ENCODE measurements around the gene RPL10A.

Gene RPL10A

DNA sequence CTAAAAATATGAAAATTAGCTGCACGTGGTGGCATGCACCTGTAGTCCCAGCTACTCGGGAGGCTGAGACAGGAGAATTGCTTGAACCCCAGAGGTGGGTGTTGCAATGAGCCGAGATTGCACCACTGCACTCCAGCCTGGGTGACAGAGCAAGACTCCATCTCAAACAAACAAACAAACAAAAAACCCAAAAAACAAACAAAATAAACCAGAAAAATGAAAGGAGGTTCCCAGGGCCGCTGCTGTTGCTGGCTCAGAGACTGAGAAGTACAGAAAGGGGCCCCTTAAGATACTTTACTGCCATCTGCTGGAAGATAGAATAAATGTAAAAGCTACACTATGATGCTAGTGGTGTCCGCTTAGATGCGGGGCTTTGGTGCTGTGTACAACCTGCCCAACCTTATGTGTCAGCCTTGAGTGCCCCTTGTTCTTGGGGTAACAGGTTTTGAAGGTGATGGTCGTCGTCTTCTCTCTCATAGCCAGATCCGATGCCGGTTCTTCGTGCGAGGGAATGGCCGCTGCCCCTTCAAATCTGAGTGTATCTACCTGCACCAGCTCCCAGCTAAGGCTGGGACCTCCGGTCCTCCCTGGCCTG lies 18.8 kb upstream of the RPL10A start:
- DNase-seq = peak; percentile 90

DNA sequence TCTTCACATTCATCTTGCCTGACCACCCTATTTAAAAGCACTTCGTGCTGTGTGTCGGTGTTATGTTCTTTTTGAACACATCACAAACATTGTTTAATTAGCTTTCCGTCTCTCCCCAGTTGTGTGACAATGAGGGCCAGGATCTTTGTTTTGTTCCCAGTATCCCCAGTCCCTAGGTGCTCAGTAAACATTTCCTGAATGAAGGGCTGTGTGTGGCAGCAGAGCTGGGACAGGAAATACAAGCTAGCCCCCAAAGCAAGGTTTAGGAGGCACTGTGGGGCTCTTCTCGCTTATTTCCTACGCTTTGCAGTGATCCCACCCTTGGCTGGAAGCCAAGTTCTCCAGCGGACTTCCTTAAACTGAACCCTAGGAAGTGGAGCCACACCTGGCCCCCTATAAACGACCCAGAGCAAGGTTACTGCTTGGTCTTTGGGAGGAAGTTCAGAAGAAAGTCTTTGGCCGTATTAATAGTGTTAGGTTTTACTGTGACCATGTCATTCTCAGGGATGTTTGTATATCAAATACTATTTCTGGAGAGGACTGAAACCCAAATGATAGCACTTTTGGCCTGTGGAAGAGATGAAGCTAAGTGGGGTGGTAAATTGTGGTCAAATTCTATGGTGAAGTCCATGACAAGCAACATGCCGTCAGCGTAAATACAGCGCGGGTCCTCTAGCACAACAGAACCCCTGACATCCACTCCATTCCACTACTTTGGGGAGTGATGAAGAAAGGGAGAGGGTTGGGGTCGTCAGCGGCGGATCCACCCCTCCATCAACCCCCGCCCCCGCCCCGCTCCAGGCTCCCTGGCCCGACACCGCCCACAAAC lies 16.6 kb upstream of the RPL10A start:
- DNase-seq = no peak

DNA sequence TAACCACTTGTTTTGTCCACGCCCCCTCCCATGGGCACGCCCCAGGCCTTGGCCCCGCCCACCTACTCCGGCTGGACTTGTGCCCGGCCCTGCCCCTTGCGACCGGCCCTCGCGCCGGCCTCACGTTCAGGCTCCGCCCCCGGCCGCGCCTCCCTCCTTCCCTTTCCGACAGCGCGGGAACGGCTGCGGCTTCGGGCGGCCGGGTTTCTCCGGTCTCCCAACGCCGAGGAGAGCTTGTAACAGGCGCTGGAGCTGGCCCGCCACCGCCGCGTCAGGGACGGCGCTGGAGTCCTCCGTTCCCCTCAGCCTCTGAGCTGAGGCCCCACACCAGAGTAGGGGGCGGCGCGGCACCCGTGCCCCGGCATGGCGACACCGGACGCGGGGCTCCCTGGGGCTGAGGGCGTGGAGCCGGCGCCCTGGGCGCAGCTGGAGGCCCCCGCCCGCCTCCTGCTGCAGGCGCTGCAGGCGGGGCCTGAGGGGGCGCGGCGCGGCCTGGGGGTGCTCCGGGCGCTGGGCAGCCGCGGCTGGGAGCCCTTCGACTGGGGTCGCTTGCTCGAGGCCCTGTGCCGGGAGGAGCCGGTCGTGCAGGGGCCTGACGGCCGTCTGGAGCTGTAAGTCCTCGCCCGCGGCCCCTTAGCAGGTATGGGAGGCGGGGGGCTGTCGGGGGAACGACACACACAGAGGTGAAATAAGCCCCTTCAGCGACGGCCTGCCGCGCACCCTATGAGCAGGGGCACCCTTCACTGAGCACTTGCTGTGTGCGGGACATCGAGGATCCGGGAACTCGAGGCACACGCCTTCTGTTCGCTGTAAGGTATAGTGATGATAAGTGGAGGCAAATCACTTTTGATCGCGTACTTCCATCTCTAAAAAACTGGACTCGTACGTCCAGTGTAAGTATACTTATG lies 15.8 kb upstream of the RPL10A start, which contains the start of gene FANCE:
Gene FANCE (plus strand): TSS at position 156 of the 908 bp plus-strand sequence. CDS start 208 bp downstream, at position 364.
- DNase-seq = peak; percentile 96

DNA sequence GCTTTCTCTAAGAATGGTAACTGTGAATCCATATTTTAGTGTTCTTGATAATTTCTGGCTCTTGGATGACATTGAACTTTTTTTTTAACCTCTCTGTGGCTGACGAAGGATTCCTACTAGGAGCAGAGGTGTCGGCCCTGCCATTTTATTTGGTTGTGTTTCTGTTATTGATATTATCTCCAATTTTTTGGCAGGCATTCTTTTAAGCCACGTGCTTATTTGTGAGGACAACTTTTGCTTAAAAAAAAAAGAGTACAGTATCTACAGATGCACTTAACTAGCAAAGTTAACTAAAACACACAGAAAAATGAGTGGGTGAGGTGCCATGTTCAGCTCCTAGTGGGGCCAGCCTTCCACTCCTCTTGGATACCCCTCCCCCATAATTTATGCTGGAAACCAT lies 15.0 kb upstream of the RPL10A start:
- no peak for DNase-seq

DNA sequence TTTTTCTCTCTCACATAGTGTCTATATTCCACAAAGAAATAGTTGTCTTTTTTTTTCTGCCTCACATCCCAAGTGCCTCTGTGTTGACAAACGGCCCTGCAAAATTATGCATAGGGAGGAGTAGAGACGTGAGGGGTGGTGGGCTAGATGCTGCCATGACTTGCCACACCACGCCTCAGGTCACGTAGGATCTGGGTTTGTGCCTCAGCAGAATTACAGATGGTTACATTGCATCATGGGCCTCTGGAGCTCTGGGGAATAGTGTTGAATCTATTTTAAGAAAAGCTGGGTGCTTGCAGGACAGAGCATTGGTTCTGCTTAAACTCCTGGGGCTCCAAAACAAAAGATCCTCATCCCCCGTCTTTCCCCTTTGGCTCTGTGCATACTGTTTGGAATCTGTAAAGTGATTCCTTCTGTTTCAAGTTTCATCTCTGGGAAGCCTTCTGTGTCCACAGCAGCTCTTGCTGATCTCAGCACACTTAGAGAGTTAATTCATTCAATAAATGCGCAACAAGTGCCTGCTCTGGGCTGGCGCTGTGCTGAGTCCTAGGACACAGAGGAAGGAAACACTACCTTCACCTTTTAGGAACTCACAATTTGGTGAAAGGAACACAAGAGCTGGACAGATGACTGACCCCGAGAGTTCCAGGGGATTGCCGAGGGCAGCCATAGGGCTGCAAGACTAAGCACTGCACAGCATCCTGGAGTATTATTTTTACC lies 13.7 kb upstream of the RPL10A start:
- no peak for DNase-seq

DNA sequence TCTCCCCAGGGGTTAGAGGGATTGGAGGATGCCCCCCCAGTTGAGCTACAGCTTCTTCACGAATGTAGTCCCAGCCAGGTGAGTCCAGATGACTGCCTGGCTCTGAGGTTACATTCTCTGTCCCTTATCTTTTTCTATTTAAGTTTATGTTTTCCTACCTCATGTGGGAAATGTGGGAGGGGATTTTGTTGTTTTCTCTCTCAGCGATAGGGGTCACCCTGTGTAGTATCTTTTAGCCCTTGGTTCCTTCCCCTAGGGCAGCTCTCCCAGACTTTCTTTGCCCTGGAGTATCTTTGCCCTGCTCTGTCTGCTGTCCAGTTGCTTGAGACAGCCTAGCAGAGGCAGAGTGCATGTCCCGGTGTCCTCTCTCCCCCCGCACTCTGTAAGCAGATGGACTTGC lies 10.3 kb upstream of the RPL10A start:
- no peak for DNase-seq

DNA sequence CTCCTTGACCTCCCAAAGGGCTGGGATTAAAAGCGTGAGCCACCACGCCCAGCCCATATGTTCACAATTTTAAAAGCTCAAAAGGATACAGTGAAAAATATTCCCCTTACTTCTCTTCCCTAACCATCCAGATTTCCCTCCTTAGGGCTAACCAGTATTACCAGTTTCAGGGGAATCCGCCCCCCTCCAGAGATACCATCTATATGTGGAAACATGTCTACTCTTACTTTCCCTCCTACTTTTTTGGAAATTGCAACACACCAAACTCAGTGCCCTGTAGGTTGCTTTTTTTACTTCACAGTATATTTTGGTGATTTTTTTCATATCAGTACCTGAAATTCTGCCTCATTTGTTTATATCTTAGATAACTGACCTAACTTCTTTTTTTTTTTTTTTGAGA lies 6.9 kb upstream of the RPL10A start:
- DNase-seq = no peak

DNA sequence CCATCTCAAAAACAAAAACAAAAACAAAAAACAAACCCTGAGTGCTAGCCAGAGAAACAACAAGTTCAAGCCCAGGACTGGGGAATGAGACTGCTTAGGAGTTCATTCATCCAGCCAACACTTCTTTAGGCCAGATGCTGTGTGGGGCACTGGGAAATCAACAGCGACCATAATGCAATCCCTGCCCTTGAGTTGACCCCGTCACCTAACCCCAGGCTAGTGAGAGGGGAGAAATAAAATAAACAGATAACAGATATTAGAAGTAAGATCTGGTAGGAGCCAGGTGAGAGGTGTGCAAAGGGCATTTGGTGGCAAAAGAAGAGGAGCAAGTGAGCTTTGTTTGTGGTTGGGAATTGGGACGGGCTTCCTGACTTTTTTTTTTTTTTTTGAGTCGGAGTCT lies 4.9 kb upstream of the RPL10A start:
- DNase-seq = no peak

DNA sequence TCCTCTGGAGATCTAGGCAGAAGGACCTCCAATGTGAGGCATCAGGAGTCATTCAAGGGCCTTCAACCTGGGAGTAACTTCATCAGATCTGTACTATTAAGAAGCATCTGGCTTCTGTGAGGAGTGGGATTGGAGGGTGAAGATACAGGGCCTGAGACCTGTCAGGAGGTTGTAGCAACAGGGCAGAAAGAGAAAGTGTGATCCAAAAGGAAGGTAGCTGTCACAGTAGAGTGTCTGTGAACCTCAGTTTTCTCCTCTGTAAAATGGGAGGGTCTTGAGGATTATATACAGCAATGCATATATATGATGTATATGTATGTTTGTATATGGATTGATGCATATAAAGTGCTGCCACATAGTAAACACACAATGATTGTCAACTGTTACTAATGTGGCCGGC lies 2.6 kb upstream of the RPL10A start:
- no peak for DNase-seq

DNA sequence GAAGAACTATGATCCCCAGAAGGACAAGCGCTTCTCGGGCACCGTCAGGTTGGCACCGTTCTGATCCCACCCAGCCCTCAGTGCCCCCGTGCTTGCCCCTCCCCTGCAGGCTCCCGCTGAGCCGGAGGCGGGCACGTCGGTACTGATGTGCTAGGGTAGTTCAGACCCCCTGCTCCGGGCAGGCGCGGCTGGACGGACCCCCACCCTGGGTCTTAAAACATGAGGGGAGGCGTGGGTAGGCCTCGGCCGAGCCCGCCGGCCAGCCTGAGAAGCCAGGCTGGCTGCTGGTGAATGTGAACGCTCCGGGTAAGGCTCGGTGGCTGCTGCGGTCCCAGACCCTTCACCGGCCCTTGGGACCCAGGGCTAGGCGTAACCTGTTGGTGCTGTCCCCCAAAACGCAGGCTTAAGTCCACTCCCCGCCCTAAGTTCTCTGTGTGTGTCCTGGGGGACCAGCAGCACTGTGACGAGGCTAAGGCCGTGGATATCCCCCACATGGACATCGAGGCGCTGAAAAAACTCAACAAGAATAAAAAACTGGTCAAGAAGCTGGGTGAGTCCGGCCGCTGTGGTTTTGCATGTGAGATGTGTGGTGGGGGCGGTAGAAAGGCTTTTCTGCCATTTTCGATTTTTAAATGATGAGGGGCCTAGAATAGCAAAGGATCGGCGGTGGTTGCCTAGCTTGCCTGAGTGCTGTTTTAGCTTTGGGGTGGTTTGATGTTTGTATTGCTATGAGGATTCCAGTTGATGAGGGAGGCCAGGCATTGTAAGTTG lies 964 bp downstream of the RPL10A start:
- DNase-seq = no peak

DNA sequence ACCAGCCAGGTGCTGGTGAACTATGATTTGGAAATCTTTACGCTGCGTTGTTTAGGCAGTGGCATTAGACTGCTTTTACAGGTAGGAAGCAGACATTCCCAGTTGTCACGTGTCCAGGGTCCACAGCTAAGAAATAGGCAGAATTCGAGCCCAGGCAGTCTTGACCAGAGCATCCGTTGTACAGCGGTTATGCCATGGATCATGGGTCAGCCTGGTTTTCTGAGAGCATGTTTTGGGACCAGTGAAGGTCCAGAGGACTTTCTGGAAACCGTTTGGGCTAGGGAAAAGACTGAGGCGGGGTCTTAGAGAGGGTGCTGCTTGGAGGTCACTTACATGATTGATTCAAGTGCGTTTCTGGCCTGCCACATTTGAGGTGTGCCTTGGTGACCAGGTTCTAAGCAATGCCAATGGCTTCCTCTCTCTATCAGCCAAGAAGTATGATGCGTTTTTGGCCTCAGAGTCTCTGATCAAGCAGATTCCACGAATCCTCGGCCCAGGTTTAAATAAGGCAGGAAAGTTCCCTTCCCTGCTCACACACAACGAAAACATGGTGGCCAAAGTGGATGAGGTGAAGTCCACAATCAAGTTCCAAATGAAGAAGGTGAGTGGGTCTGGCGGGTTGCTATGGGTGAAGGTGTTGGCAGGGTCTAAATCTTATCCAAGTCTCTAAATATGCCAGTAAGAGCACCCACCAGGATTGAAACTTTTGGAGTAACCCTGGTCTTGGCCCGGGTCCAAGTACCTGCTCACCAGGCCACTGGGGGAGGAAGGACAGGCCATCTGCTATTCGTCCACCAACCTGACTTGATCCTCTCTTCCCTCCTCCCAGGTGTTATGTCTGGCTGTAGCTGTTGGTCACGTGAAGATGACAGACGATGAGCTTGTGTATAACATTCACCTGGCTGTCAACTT lies 1.8 kb downstream of the RPL10A start:
- no peak for DNase-seq

DNA sequence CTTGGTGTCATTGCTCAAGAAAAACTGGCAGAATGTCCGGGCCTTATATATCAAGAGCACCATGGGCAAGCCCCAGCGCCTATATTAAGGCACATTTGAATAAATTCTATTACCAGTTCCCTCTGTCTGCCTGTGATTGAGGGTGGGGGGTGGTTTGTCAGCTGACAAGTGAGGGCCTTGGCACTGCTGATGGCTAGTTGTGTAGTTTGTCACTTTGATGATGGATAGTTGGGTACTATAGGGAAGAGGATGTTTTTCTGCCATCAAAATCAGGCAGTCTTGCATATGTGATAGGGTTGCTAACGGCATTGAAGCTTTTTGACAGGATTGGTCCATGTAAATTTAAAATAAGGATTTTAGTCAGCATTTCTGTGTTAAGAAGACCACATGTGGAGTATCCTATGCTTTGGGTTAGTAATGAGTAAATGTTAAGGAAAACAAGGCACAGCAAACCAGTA lies 2.5 kb downstream of the RPL10A start:
- no peak for DNase-seq

DNA sequence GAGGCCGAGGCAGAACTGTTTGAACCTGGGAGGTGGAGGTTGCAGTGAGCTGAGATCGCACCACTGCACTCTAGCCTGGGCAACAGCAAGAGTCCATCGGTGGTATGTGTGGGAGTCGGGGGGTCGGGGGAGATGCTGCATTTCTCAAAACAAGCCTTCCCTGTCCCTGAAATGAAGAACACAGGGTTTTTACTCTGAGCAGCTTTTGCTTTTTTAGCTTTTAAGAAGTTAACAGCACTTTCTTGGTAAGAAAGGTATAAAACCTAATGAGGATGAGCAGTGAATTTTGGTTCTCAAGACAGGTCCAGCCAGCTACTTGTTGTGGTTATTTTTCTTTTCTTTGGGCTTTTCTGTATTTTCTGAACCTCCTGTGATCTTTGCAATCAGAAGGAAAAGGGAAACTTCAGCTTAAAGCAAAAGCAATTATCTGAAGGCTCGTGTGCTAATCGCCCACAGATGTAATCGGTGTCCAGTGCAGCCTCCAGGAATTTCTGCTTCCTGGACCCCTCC lies 3.7 kb downstream of the RPL10A start:
- no peak for DNase-seq

DNA sequence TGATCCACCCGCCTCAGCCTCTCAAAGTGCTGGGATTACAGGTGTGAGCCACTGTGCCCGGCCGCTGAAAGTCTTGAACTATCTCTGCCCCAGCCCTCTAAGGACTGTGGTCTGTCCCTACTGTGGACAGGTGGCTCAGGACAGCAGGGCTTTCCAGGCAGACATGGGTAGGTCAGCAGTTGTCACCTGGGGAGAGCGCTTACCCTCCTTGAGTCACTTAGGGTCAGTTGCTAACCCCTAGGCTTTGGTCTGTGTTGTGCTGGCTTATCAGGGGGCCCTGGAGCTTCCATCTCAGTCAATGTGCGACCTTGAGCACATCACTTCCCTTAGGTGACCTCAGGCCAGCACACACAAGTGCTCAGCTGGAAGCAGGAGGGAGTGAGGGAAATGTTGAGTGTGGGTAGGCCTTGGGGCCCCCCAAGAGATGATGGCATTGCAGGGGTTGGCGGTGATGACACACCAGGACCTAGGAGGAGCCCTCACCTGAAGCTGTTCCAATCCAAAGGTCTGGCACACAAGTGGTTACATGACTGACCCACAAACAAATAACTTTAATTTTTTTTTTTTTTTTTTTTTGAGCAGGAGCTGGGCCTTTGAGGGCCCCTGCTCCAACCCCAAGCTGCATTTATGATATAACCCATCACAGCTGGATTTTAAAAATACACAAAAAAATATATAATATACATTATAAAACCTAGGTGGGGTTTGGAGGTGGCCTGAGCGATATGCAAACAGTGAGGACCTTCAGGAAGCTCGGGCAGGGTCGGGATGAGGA lies 5.1 kb downstream of the RPL10A start:
- no peak for DNase-seq

DNA sequence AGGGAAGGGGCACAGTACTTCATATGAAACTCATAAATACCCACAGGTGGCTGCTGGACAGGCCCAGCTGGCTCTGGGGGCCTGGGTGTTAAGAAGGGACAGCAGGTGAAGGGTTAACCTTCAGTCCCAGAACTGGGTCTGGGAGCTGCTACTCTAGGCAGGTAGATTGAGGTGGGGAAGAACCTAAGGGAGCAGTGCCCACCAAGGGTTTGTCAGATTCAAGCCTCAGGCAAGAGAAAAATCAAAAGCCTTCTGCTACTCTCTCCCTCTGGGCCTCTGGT lies 5.6 kb downstream of the RPL10A start:
- no peak for DNase-seq

DNA sequence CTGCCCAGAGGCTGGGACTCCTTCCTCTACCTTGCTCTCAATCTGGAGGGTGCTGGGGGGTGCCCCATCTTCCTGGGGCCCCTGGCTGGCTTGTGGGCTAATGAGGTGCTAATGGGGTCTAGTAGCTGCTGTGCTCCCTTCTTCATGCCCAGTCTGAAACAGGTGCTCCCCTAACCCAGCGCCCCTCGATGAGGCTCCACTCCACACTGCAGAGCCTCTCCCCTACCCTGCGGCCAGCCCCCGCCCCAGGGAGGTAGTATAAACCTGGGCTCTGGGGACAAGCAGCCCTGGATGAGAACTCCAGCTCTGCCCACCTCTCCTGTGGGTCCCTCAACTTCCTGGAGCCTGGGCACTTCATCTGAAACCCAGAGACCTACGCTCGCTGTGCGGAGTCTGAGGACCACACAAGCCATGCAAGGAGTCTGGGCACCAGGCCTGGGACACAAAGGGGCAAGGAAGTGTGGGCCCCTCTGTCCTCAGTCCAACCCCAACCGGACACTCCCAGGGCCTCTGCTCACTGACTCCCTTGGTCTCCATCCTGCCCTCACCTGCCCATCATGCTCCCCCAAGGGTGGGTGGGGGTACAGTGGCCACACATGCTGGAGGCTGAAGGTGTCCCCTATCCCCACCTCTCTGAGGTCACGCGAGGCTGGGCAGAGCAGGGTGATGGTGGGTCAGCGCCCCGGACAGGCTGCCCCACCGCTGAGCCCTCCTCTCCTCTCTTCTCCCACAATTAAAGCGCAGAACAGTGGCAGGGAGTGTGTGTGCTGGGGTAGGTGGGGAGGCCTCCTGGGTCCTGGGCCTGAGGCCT lies 6.1 kb downstream of the RPL10A start:
- DNase-seq = no peak

DNA sequence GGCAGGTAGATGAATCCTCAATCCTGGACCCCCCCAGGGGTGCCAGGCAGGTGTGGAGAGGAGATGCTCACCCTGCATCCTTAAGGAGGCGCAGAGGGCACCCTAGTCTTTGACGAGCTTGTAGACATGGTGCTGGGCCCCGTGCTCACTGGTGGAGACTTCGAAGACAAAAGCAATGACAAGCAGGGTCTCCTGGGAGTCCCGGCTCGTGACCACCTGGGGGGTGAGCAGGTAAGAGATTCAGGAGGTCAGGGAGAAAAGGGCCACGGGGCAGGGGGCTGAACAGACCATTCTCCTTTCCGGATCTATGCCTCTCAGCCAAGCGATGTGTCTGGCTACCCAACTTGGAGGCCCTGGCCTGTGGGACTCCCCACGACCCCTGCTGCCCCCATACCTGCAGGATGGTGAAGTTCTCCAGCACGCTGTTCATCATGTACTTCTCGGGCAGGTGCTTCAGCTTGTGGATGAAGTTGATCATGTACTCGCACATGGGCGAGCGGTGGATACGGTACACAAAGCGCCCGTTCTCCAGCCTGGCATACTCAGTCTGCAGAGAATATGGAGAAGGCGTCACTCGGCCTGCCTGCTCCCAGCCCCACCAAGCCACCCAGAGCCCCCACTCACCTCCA lies 6.9 kb downstream of the RPL10A start:
- DNase-seq = no peak

DNA sequence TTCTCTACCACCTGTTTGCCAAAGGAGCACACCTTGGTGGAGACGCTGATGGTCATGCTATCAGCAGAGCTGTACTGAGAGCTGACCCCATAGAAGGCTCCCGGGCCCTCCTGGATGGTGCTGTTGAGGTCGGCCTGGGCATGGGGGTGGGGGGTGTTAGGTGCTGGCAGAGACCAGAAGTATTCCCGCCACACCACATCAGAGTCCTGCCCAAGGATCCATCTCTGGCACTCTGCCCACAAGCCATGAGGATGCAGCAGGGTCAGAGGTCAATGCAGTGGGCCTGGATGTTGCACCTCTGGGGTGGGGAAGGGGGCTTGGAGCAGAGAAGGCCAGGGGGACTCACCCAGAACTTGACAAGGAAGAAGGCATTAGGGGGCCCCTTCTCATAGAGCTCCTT lies 7.4 kb downstream of the RPL10A start:
- no peak for DNase-seq

DNA sequence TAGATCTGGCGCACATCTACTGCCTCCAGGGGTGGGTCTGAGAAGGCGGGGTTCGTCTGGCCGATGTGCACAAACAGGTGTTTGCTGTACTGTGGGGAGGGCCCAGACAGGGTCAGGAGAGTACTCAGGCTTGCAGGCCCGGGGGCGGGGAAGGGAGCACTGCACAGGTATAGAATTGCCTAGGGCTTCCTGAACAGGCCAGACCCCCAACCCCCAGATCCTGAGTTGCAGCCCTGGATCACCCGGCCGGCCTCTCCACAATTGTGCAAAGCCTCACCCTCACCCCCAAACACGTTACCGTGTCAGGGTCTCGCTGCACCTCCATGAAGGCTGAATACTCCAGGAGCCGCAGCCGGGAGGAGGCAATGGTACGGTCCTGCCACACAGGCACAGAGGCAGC lies 7.8 kb downstream of the RPL10A start:
- no peak for DNase-seq

Measured in suppressor macrophage treated with lipopolysaccharide for 4 hours (primary cell).